GM18873 (cell line): ENCODE results near the gene ATXN7L3.
A peak's percentile ranks its signal among the peaks of the same experiment; 100 is the strongest.

ENCODE experiments used
- ATAC-seq: cut with Tn5 transposase; IDR thresholded peaks from one replicate; pipeline ENCODE4 v1.9.1; 2021; ENCODE audit warnings: mild to moderate bottlenecking, moderate library complexity, moderate number of reproducible peaks; ENCODE audit not compliant: unreplicated experiment, low FRiP score

The ATXN7L3 gene

GRCh38 chr17:44202756-44203155 lies 3.1 kb upstream of the ATXN7L3 start:
- no peak for ATAC-seq

DNA sequence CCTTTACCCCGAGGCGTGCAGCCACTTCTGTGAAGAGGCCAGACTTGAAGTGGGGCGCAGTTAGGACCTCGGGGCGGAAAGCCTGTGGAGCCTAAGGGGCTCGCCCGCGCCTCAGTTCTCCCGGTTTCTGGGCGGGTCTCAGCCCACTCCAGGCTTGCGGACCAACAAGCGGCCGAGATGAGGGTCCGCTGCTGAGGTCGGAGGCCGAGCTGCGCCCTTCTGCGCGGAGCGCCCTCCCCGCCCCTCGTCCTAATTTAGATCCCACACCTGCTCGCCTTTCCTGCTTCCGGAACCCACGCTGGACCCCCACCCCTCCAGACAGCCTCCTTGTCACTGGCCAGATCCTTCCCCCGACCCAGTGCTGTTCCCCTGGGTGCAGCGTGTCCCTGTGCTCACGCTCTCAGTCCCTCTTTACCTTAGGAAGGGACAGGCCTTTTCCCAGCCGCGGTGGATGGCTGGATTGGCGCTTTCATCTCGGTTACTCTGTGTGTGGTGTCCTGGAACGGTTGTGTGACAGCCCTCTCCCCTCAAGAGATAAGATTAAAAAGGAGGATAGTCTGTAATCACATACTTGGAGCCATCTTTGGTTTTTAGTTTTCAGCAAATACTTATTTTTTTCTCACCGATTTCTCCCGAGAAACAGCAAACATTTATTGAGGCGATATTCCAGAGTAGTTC lies 933 bp upstream of the ATXN7L3 start:
- ATAC-seq: no peak

DNA sequence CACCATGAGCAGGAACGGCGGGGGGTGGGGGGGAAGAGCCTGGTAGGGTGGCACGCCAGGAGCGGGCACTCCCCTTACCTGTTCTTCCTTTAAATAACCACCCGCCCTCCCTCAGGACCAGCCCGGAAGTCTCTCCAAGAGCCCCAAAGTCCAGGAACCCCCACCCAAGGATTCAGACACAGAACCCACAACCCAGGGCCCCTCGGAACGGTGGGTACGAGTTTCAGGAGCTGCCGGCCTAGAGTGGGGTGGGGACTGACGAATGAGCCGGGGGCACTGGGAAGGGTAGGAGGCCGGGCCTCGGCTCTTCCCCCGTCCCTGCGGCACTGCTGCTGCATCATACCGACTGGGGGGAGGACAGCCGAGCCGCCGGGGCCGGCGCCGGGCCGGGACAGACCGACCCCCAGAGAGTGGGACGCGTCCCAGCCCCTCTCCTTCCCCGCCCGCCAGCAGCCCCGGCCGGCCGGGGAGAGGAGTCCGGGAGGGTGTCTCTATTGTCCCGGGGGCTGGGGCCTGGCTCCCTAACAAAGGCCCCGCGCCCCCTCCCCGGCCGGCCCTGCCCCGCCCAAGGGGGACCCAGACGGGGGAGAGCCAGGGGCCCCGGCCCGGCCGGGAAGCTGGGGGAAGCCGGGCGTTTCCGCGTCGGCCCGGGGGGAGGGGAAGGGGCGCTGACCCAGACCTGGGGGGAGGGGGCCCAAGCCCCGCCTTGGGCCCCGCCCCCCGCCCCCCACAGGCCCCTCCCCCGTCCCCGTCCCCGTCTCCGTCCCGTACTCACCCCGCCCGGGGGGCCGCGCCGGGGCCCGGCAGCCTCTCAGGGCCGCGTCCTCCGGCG lies 747 bp downstream of the ATXN7L3 start:
- no peak for ATAC-seq

- no peak for ATAC-seq
Measured at GRCh38 chr17:44197980-44198720, 1.5 kb downstream of the ATXN7L3 start.

DNA sequence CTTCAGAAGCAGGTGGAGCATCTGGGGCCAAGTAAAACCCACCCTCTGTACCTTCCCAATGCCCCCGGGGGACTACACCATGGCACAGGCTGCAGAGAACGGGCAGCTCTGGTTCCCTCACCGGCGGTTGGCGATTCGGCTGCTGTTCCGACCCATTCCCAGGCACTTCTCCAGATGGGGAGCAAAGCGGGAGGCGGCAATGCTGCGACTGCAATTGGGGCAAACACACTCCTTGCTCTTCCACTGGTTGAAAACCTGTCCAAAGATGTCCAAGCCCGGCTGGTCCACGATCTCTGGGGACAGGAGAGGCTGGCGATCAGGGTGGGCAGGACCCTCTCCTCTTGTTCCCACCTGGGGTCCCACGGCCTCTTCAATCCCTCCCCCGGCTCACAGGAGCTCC lies 2.6 kb downstream of the ATXN7L3 start:
- no peak for ATAC-seq

DNA sequence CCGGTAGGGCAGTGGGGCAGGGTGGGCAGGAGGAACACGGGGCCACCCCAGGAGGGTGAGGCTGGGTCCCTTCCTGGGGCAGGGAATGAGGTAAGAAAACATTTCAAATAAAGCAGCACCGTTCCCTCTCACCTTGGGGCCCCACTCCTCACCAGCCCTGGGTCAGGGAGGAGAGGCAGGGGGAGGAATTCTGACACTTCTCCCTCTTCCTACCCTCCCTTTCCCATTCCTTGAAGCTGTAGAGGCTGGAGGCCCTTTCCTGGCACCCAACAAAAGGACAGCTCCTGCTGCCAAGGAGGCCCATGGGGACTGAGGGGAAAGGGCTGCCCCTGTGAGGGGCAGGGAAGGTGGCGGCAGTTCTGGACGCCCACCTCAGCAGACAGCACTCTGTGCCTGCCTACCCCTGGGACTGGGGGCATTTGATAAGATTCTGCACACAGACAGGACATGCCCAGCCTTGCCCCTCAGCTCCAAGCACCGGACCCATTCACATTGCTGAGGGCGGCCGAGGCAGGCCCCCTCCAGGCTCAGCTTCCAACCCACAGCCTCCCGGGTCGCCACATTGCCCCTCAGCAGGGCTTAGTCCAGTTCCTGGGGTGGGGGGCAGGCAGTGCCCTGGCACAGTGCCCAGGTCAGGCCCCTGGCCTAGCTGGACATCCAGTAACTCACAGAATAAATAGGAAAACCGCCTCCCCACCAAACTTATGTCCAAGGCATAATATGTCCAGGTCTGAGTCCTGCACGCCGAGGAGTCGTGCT lies 6.2 kb downstream of the ATXN7L3 start:
- no peak for ATAC-seq

GRCh38 chr17:44192750-44193149 lies 6.9 kb downstream of the ATXN7L3 start:
- ATAC-seq: no peak

GRCh38 chr17:44191941-44192496 lies 7.7 kb downstream of the ATXN7L3 start:
- ATAC-seq: no peak

GRCh38 chr17:44191369-44191768 lies 8.3 kb downstream of the ATXN7L3 start:
- ATAC-seq: no peak

DNA sequence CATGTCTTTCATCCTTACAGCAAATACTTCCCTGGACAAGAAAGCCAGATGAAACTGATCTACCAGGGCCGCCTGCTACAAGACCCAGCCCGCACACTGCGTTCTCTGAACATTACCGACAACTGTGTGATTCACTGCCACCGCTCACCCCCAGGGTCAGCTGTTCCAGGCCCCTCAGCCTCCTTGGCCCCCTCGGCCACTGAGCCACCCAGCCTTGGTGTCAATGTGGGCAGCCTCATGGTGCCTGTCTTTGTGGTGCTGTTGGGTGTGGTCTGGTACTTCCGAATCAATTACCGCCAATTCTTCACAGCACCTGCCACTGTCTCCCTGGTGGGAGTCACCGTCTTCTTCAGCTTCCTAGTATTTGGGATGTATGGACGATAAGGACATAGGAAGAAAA lies 9.2 kb downstream of the ATXN7L3 start:
- no peak for ATAC-seq

DNA sequence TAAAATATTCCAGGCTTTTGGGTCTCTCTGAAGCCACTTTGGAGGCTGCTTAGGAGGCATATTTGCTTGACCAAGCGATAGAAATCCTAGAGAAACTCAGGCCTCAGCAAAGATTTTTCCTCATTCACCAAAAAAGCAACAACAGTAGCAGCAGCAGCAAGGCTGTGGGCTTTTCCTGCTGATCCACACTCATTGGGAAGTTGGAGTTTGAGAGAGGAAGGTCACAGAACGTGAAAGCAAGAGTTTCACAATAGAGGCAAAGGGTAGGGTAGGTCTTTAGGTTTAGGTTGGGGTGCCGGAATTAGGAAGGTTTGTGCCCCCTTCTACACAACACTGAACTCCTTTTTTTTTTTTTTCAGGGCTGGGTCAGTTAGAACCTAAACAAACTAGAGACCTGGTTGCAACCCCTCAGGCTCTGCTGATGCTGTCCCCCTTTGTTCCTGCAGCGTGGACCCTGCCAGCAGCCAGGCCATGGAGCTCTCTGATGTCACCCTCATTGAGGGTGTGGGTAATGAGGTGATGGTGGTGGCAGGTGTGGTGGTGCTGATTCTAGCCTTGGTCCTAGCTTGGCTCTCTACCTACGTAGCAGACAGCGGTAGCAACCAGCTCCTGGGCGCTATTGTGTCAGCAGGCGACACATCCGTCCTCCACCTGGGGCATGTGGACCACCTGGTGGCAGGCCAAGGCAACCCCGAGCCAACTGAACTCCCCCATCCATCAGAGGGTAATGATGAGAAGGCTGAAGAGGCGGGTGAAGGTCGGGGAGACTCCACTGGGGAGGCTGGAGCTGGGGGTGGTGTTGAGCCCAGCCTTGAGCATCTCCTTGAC lies 10.9 kb downstream of the ATXN7L3 start:
- no peak for ATAC-seq

- ATAC-seq: peak; percentile 30
Measured at GRCh38 chr17:44187131-44187899, 12.4 kb downstream of the ATXN7L3 start.

- peak; percentile 90 for ATAC-seq
Measured at GRCh38 chr17:44186307-44187130, 13.2 kb downstream of the ATXN7L3 start, which contains the start of gene TMUB2. TMUB2 (plus strand) TSS chr17:44186972; CDS start chr17:44187709, 737 bp downstream.

- ATAC-seq: no peak
Measured at GRCh38 chr17:44184212-44184810, 15.4 kb downstream of the ATXN7L3 start.

DNA sequence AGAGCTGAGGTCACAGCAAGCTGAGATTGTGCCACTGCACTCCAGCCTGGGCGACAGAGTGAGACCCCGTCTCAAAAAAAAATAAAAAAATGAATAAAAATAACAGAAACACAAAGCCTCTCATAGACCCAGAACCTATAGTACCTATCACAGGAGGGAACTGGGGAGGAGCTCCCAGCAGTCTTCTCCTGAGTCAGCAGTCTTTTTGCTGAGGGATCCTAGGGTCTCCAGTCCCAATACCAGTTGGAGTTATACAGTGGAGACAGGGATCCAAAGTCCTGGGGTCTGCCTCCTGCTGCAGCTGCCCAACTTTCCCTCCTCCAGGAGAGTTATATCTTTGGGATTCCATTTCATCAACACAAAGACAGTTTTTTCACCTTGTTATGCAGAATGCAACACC lies 16.7 kb downstream of the ATXN7L3 start:
- ATAC-seq: no peak

DNA sequence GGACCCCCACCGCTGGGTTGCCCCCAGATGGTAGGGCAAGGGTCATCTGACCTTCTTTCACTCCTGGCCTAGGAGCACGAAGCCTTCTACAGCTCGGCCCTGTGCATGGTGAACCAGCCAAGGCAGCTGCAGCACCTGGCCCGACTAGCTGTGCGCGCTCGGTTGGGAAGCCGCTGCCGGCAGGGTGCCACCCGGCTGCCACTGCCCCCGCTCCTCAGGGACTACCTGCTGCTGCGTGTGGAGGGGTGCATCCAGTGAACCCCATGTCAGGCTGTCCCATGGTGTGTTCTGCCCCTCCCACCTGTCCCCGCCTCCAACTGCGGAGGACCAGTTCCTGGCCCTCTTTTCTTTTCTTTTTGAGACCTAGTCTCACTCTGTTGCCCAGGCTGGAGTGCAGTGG lies 21.6 kb downstream of the ATXN7L3 start:
- no peak for ATAC-seq

DNA sequence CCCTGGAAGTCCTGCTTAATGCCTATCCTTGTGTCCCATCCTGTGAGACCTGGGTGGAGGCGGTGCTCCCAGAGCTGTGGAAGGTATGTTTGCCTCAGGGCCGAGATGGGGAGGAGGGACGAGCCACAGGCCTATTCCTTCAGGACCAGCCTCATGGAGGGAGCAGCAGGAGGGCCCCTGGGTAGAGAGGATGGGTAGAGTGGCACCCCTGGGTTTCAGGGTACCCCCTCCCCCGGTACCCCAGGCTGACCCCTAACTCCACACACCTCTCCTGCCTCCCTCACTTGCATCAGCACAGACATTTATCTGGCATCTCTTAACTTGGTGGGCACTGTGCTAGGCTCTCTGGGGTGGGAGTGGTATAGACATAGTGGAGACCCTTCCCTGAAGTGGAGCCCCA lies 22.0 kb downstream of the ATXN7L3 start:
- no peak for ATAC-seq
